IPS-20b (cell line): ENCODE data around the gene PLXNA1.
A peak's percentile ranks its signal among the peaks of the same experiment; 100 is the strongest.

Source experiments
- H3K27ac ChIP-seq: one replicate; pipeline ENCODE4 v1.5.1; 2013; ENCODE audit warnings: low read length
- H3K27me3 ChIP-seq: 2 replicates; pipeline ENCODE4 v1.6.1; 2013; ENCODE audit warnings: mild to moderate bottlenecking, low read length, inconsistent platforms; ENCODE audit not compliant: insufficient read depth
- H3K36me3 ChIP-seq: 2 replicates; pipeline ENCODE4 v1.6.1; 2013; ENCODE audit warnings: low read depth, mild to moderate bottlenecking, inconsistent platforms, low read length, moderate library complexity; ENCODE audit not compliant: insufficient read depth
- H3K4me1 ChIP-seq: 2 replicates; pipeline ENCODE4 v1.6.1; 2013; ENCODE audit warnings: mild to moderate bottlenecking, control low read depth, inconsistent platforms, low read length, moderate library complexity; ENCODE audit not compliant: insufficient read depth
- H3K4me3 ChIP-seq: 2 replicates; pipeline ENCODE4 v1.5.1; 2013; ENCODE audit warnings: mild to moderate bottlenecking, low read length, inconsistent platforms
- H3K9ac ChIP-seq: 2 replicates; pipeline ENCODE4 v1.6.1; 2013; ENCODE audit warnings: low read depth, mild to moderate bottlenecking, inconsistent platforms, low read length, moderate library complexity
- H3K9me3 ChIP-seq: 2 replicates; pipeline ENCODE4 v1.6.1; 2013; ENCODE audit warnings: mild to moderate bottlenecking, low read depth, low read length, inconsistent platforms; ENCODE audit not compliant: insufficient read depth

The PLXNA1 gene

DNA sequence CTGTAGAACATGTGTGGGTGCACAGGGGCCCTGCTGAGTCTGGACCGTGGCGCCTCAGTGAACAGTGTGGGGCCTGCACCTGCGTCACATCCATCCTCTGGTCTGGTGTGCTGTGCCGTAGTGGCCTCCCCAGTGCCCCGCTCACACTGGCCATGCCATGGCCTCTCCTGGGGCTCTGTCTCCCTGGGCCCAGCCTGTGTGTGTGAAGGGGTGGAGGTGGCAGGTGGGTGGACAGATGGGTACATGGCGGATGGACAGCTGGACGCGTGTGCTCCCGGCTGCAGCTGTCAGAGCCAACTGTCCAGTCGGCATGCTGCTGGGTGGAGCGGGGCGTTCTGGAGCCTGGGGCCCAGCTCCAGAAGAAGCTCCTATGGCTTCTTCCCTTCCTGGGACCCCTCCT lies 17.8 kb downstream of the PLXNA1 start:
- Histone ChIP-seq H3K4me1 (peaks cover 9% of the 10 kb centered on the region), H3K9me3 (no peaks in the 10 kb centered on the region), H3K36me3 (peaks cover 11% of the 10 kb centered on the region; the same call in 1 of the 2 replicates), H3K27ac (no peak overlapping the region), H3K4me3 (no peak overlapping the region), H3K9ac (no peak overlapping the region), H3K27me3 (no peaks in the 10 kb centered on the region)

DNA sequence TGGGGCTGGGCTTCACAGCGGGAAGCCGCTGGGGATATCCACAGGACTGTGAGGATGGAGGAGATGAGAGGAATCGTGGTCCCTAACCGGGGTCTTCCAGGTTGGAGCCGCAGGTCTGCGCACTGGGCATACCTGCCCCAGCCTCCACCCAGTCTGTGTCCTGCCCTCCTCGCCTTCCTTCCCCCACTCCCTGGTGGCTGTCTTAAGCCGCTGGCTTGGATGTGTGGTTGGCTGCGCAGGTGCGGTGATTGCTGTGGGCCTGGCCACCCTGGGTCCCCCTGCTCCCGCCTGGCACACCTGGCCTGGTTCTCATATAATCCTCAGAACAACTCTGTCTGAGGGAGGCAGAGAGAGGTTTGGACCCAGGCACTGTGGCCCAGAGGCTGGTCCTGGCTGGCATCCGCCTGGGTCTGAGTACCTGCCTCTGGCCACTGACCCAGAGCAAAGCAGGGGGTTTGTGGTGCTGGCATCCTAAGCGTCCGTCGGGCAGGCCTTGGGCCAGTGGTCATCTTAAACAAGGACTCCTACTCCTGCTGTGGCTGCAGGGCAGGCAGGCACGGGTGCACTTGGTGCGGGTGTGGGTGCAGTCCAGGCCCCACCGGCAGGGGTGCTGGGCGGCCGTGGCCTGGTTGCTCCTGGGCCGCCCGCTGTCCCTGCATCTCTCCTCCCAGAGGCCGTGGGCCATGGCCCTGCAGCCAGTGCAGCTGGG lies 18.7 kb downstream of the PLXNA1 start:
- no peak overlapping the region for H3K4me3 ChIP-seq
- H3K9me3 ChIP-seq: no peaks in the 10 kb centered on the region
- peaks cover 9% of the 10 kb centered on the region for H3K4me1 ChIP-seq
- peak overlapping the region; percentile 59; the same call in 1 of the 2 replicates for H3K9ac ChIP-seq
- peak overlapping the region; percentile 39 for H3K27ac ChIP-seq
- H3K36me3 ChIP-seq: peaks cover 12% of the 10 kb centered on the region; the same call in 1 of the 2 replicates
- no peaks in the 10 kb centered on the region for H3K27me3 ChIP-seq

DNA sequence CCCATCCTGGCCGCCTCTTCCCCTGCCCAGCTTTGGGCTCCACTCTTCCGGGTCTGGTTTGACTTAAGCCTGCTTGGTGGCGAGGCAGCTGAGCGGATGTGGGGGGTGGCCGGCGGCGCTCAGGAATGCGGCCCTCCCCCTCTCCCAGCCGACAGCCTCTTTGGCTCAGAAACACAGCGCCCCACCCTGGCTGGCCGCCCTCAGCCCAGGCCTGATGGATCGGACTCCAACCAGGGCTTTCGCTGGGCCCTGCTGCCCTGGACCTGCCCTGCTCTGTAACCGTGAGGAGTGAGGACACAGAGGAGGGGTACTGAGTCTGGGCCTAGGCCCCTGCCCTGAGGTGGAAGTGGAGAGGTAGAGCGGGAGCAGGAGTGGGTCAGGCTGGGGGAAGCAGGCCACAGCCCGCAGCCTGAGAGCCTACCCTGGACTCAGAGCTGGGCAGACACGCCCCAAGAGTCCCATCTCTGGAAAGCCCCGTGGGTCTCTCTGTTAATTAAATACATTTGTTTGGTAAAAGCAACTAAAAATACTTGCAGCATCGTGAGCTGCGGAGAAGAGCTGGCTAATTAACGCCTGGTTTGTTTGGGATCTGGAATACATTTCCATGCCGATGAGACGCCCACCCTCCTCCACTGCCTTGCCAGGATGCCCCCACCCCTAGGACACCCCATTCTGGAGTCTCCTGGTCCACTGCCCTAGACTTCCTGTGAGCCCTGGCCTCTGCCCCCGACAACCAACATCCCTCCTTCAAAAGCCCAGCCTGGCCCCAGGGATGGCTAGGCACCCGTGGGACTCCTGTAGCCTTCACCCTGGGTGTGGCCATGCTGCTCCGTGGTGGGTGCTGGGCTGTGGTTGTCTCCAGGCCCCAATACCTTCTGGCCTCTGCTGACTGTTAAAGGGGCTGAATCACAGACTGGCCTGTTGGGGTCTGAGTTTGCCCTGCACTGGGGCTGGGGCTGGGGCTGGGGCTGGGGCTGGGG lies 19.6 kb downstream of the PLXNA1 start:
- Histone ChIP-seq H3K27me3 (no peaks in the 10 kb centered on the region), H3K4me1 (peaks cover 9% of the 10 kb centered on the region), H3K9me3 (no peaks in the 10 kb centered on the region), H3K36me3 (peaks cover 15% of the 10 kb centered on the region; the same call in 1 of the 2 replicates), H3K27ac (no peak overlapping the region), H3K4me3 (no peak overlapping the region), H3K9ac (peak overlapping the region; percentile 55; the same call in 1 of the 2 replicates)

DNA sequence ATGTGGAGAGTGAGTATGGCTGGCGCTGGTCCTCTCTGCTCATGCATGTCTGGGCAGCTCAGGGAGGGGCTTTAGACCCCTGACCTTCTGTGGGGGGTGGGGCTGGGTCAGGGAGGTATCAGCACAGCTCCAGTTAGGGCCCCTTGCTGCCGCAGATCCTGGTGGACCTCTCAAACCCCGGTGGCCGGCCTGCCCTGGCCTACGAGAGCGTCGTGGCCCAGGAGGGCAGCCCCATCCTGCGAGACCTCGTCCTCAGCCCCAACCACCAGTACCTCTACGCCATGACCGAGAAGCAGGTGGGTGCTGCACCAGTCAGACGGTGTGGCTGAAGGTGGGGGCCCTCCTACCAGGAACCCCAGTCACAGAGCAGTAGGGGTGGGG lies 20.2 kb downstream of the PLXNA1 start:
- H3K27ac ChIP-seq: peak overlapping the region; percentile 56
- peaks cover 9% of the 10 kb centered on the region for H3K4me1 ChIP-seq
- H3K9me3 ChIP-seq: no peaks in the 10 kb centered on the region
- H3K27me3 ChIP-seq: no peaks in the 10 kb centered on the region
- no peak overlapping the region for H3K4me3 ChIP-seq
- H3K9ac ChIP-seq: no peak overlapping the region
- H3K36me3 ChIP-seq: peaks cover 19% of the 10 kb centered on the region; the same call in 1 of the 2 replicates

DNA sequence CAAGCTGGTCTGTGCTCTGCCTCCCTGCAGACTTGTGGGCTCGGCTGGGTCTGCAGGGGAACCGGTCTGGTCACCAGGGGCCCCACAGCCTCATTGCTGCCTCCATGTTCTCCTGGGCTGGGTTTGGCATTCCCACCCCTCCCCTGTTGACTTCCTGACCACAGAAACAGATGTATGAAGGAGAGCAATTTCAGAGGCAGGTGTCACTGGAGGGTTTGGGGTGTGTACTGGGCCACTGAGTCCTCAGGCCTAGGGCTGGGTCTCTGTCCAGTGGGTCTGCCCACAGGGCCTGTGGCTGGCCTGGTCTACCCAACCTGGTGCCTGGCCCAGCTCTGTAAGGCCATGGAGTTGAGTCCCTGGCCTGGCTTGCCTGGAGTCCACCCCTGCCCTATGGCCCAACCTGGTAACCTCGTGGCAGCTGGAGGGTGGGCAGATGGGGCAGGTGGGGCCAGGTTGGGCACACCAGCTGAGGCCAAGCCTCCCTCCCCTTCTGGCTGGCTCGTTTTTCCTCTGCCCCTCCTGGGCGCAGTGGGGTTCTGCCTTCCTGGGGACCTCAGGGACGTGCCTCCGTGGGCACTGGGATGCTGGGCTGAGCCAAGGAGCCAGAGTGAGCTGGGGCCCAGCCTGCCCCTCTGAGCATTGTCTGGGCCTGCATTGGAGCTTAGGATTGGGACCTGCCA lies 20.8 kb downstream of the PLXNA1 start:
- H3K9ac ChIP-seq: no peak overlapping the region
- H3K27me3 ChIP-seq: no peaks in the 10 kb centered on the region
- H3K9me3 ChIP-seq: no peaks in the 10 kb centered on the region
- H3K4me3 ChIP-seq: no peak overlapping the region
- H3K27ac ChIP-seq: peak overlapping the region; percentile 56
- H3K36me3 ChIP-seq: peaks cover 19% of the 10 kb centered on the region; the same call in 1 of the 2 replicates
- peaks cover 9% of the 10 kb centered on the region for H3K4me1 ChIP-seq

DNA sequence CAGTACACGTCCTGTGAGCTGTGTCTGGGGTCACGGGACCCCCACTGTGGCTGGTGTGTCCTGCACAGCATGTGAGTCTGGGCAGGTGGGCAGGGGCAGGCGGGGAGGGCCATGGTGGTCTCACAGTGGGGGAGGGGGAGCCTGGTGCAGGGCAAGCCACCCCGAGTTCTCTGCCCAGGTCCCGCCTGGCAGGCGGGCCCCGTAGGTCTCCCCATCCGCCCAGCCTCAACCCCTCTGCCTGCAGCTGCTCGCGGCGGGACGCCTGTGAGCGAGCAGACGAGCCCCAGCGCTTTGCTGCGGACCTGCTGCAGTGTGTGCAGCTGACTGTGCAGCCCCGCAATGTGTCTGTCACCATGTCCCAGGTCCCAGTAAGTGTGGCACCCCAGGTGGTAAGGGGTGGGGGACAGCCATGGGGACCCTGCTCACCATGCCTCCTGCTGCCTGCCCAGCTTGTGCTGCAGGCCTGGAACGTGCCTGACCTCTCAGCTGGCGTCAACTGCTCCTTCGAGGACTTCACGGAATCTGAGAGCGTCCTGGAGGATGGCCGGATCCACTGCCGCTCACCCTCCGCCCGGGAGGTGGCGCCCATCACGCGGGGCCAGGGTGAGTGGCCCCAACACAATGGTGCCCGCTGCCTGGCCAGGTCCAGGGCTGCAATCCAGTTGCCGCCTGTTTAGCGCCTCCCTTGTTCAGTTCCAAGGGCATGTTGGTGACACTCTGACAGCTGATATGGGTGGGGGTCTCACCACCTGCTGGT lies 21.9 kb downstream of the PLXNA1 start:
- Histone ChIP-seq H3K9ac (no peak overlapping the region), H3K4me1 (peaks cover 9% of the 10 kb centered on the region), H3K4me3 (no peak overlapping the region), H3K36me3 (peaks cover 19% of the 10 kb centered on the region; the same call in 1 of the 2 replicates), H3K27ac (no peak overlapping the region), H3K27me3 (no peaks in the 10 kb centered on the region), H3K9me3 (no peaks in the 10 kb centered on the region)

DNA sequence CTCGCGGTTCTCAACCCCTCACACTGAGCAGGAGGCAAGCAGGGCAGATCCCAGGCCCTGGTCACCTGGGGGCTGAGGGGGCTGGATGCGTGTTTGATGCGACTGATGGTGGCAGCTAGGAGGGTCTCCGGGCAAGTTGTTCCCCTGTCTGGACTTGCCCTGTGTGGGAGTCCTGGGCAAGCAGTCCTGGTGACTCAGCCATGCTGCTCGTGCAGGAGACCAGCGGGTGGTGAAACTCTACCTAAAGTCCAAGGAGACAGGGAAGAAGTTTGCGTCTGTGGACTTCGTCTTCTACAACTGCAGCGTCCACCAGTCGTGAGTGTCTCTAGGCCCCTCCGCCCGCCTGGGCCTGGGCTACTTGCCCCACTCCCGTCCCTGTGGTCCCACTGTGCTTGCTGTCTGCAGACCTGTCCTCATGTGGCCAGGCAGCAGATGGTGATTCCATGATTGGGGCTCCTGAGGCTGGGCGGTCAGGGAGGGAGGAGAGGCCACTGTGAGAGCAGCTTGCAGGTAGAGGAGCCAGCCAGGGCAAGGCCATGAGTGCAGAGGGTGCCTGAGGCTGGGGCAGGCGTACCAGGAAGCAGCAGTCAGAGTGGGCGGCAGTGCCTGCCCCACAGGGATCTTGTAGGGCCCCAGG lies 23.1 kb downstream of the PLXNA1 start:
- Histone ChIP-seq H3K9me3 (no peaks in the 10 kb centered on the region), H3K4me3 (no peak overlapping the region), H3K36me3 (peaks cover 19% of the 10 kb centered on the region; the same call in 1 of the 2 replicates), H3K27me3 (no peaks in the 10 kb centered on the region), H3K27ac (no peak overlapping the region), H3K4me1 (peaks cover 9% of the 10 kb centered on the region), H3K9ac (no peak overlapping the region)

DNA sequence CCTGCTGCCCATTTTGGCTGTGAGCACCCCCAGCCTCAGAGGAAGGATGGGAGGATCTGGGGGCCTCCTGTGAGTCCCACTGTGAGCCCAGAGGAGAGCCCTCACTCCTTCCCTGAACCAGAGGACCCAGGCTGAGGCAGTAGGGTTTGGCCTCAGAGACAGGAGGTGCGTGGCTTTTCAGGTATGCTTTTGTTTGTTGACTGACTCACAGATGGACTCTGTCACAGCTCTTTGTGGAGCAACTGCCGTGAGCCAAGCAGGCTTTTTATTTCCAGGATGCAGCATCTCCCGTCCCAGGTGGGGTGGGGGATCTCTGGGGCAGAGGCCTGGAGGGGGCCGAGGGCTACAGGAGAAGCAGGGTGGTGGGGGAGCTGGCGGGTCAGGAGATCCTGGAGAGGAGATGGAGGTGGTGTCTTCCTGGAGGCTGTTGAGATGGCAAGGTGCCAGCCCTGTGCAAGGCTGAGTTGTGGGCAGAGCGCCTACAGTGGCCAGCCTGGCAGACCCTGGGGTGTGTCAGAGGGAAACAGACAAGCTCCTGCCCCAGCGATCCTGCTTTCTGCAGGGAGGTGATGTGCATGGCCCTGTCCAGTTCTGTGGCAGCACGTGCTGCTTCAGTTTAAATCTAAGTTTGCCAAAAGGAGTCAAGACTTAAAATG lies 24.0 kb downstream of the PLXNA1 start:
- no peak overlapping the region for H3K4me3 ChIP-seq
- no peak overlapping the region for H3K9ac ChIP-seq
- H3K27me3 ChIP-seq: no peaks in the 10 kb centered on the region
- no peak overlapping the region for H3K27ac ChIP-seq
- H3K4me1 ChIP-seq: peaks cover 3% of the 10 kb centered on the region
- H3K36me3 ChIP-seq: peaks cover 23% of the 10 kb centered on the region; the same call in 1 of the 2 replicates
- H3K9me3 ChIP-seq: no peaks in the 10 kb centered on the region

DNA sequence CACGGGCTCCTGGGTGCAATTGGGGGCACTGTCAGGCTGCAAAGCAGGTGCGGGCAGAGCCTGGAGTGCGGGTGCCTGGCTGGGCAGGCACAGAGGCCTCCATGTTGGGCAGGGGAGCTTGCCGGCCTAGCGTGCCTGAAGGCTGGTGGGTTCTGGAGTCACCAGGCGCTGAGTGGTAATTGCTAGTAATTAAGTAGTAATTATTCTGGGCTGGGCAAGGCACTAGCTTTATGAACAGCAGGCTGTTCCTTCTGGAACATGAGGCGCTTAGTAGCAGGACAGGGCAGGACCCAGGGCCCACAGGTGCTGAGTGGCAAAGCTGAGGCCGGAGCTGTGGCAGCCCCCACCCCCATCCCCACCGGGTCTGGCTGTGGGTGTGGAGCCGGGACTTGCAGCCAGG lies 25.3 kb downstream of the PLXNA1 start:
- no peak overlapping the region for H3K4me3 ChIP-seq
- H3K27ac ChIP-seq: no peak overlapping the region
- H3K36me3 ChIP-seq: peaks cover 34% of the 10 kb centered on the region
- no peaks in the 10 kb centered on the region for H3K9me3 ChIP-seq
- H3K27me3 ChIP-seq: no peaks in the 10 kb centered on the region
- no peaks in the 10 kb centered on the region for H3K4me1 ChIP-seq
- H3K9ac ChIP-seq: no peak overlapping the region

DNA sequence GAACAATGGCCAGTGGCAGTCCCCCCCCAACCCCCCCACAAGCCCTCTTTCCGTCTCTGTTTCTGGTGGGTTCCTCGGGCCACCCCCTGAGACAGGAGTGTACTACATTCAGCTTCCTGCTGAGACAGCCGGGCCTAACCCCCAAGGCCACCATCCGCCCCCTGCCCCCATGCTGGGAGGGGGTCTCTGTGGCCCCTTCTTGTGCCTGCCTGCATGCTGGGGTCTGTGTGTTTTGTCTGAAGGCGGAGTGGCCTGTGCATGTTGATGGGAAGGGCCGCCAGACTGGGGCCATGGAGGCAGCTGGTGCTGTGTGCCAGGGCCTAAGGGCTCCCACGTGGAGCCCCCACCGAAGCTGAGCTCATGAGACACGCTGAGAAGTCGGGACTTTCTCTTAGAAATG lies 26.6 kb downstream of the PLXNA1 start:
- Histone ChIP-seq H3K27ac (no peak overlapping the region), H3K27me3 (no peaks in the 10 kb centered on the region), H3K9me3 (no peaks in the 10 kb centered on the region), H3K9ac (no peak overlapping the region), H3K4me1 (no peaks in the 10 kb centered on the region), H3K4me3 (no peak overlapping the region), H3K36me3 (peaks cover 30% of the 10 kb centered on the region)
